ENCODE measurements around the gene RBBP6. TPM values are rescaled to one million over a fixed set of nuclear protein-coding genes. Genes with fewer than 3 reads are reported as not detected.

Gene RBBP6
- total and polyA plus RNA-seq, 9 of the 15 experiments (the other 6 are each of a cell fraction or from before 2014, with no cell fraction given), result 19.2 to 76.6 (median 42.7) TPM

GRCh38 chr16:24539295-24539849 lies at the start of gene RBBP6 (continued):
- TF ChIP-seq PBX2 (CRISPR knock-in tag; IDR thresholded peaks at IDR 0.05; ENCODE audit: low read depth), result no peak
- TF ChIP-seq PBX2 (tag; conservative IDR thresholded peaks at IDR 0.05; ENCODE audit: low read depth), result no peak
- no peak for TF ChIP-seq CREB5 (CRISPR knock-in tag; IDR thresholded peaks at IDR 0.05)
- peak in 1 of 2 experiments; percentile 99; a peak in 2 of 4 replicates for TF ChIP-seq FOXK2 (conservative IDR thresholded peaks at IDR 0.05 in 1 of 2, IDR thresholded peaks at IDR 0.05 in 1 of 2; ENCODE audit: low read depth in 2 of 2)
- TF ChIP-seq, protein P1, sequence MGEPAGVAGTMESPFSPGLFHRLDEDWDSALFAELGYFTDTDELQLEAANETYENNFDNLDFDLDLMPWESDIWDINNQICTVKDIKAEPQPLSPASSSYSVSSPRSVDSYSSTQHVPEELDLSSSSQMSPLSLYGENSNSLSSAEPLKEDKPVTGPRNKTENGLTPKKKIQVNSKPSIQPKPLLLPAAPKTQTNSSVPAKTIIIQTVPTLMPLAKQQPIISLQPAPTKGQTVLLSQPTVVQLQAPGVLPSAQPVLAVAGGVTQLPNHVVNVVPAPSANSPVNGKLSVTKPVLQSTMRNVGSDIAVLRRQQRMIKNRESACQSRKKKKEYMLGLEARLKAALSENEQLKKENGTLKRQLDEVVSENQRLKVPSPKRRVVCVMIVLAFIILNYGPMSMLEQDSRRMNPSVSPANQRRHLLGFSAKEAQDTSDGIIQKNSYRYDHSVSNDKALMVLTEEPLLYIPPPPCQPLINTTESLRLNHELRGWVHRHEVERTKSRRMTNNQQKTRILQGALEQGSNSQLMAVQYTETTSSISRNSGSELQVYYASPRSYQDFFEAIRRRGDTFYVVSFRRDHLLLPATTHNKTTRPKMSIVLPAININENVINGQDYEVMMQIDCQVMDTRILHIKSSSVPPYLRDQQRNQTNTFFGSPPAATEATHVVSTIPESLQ (CRISPR knock-in tag; IDR thresholded peaks at IDR 0.05), result peak; percentile 62; the same call in 1 of the 2 replicates
- TF ChIP-seq ZNF589 (CRISPR knock-in tag; IDR thresholded peaks at IDR 0.05; ENCODE audit: low read depth), result no peak
- TF ChIP-seq OTX1 (CRISPR knock-in tag; IDR thresholded peaks at IDR 0.05), result peak; percentile 64; the same call in 1 of the 2 replicates
- 0 out of 2 replicates have a peak, but pooled peaks have one; percentile 40 for TF ChIP-seq KLF6 (CRISPR knock-in tag; IDR thresholded peaks at IDR 0.05; ENCODE audit: borderline replicate concordance)
- no peak for TF ChIP-seq TCF3 (CRISPR knock-in tag; IDR thresholded peaks at IDR 0.05)
- no peak for TF ChIP-seq NELFE (IDR thresholded peaks at IDR 0.05; ENCODE audit: insufficient read depth, insufficient read length)
- peak; percentile 39; the same call in 1 of the 2 replicates for TF ChIP-seq GABPA (tag; conservative IDR thresholded peaks at IDR 0.05; ENCODE audit: low read depth)
- TF ChIP-seq E2F8 (IDR thresholded peaks at IDR 0.05; ENCODE audit: low read depth, partially characterized antibody), result no peak
- TF ChIP-seq MEIS2 (IDR thresholded peaks at IDR 0.05; ENCODE audit: partially characterized antibody), result peak; percentile 1
- peak; percentile 82 for TF ChIP-seq EP400 (IDR thresholded peaks at IDR 0.05)
- peak in 1 of 2 experiments; percentile 91 for TF ChIP-seq UBTF (IDR thresholded peaks at IDR 0.05; ENCODE audit: borderline replicate concordance in 1 of 2, low read depth in 2 of 2, low read length in 2 of 2)
